Lung microvascular endothelial cell (primary cell): ENCODE measurements around the gene FGF14. TPM values are rescaled to one million over a fixed set of nuclear protein-coding genes. Genes with fewer than 3 reads are reported as not detected.
"Not testable (repeated sequence)": the region's sequence is repeated elsewhere in the genome, so short reads cannot be mapped to it uniquely, and the experiment has no call there.

Experiments
- DNase-seq, 2 donors: peaks; one replicate each; pipeline versions ENCODE4 v3.0.0 to v3.0.0-alpha.2; 2010; ENCODE audit warnings: low read depth in 2 of 2
- total RNA-seq: library from RNA; depleted of rRNA; stranded (reverse); fragments of >200 nt; gene quantifications from 2 replicates; pipeline ENCODE4 v1.2.1, GENCODE V29; 2014

Gene FGF14
- total RNA-seq, 1 donor from 2014 or later, result 0.79 TPM

- DNase-seq, result no peak
Measured at GRCh38 chr13:101869553-101869952, 532.3 kb downstream of the FGF14 start.

- DNase-seq, result no peak
Measured at GRCh38 chr13:101868585-101869469, 533.0 kb downstream of the FGF14 start.

- DNase-seq, result no peak
Measured at GRCh38 chr13:101866889-101867581, 534.8 kb downstream of the FGF14 start.

- DNase-seq, result no peak
Measured at GRCh38 chr13:101858860-101859259, 543.0 kb downstream of the FGF14 start.

- DNase-seq, result no peak
Measured at GRCh38 chr13:101846701-101847100, 555.1 kb downstream of the FGF14 start.

- no peak for DNase-seq
Measured at GRCh38 chr13:101846249-101846648, 555.6 kb downstream of the FGF14 start.

- no peak for DNase-seq
Measured at GRCh38 chr13:101845245-101846020, 556.4 kb downstream of the FGF14 start.

GRCh38 chr13:101841698-101842097 is 560.1 kb downstream of the FGF14 start:
- no peak for DNase-seq

GRCh38 chr13:101838323-101838722 is 563.5 kb downstream of the FGF14 start:
- no peak for DNase-seq

GRCh38 chr13:101837778-101838177 is 564.1 kb downstream of the FGF14 start:
- DNase-seq, result not testable (repeated sequence)

GRCh38 chr13:101837288-101837687 is 564.6 kb downstream of the FGF14 start:
- DNase-seq, result no peak

- DNase-seq, result no peak
Measured at GRCh38 chr13:101835920-101836319, 565.9 kb downstream of the FGF14 start.

GRCh38 chr13:101833671-101834070 is 568.2 kb downstream of the FGF14 start:
- no peak for DNase-seq

GRCh38 chr13:101830035-101830434 is 571.8 kb downstream of the FGF14 start:
- DNase-seq, result no peak

- no peak for DNase-seq
Measured at GRCh38 chr13:101829484-101829883, 572.4 kb downstream of the FGF14 start.

- no peak for DNase-seq
Measured at GRCh38 chr13:101828119-101828518, 573.7 kb downstream of the FGF14 start.

GRCh38 chr13:101817898-101818297 is 584.0 kb downstream of the FGF14 start:
- DNase-seq, result no peak

GRCh38 chr13:101811881-101812280 is 590.0 kb downstream of the FGF14 start:
- DNase-seq, result no peak

GRCh38 chr13:101811284-101811839 is 590.5 kb downstream of the FGF14 start:
- no peak for DNase-seq

- DNase-seq, result no peak
Measured at GRCh38 chr13:101799196-101799595, 602.7 kb downstream of the FGF14 start.

- no peak for DNase-seq
Measured at GRCh38 chr13:101798437-101798836, 603.4 kb downstream of the FGF14 start.

GRCh38 chr13:101795460-101795859 is 606.4 kb downstream of the FGF14 start:
- DNase-seq, result no peak
